Ascending aorta (tissue), 2 donors: ENCODE data around the gene MARCHF2. TPM values are rescaled to one million over a fixed set of nuclear protein-coding genes. Genes with fewer than 3 reads are reported as not detected.

Experiments
- DNase-seq, 2 donors: peaks; one replicate each; pipeline ENCODE4 v3.0.0-alpha.2; 2019; ENCODE audit warnings: low spot score in 2 of 2
- H3K27ac ChIP-seq, 2 donors: fragments of 200-600 bp; sonication (generic); one replicate each; pipeline ENCODE4 v1.5.1; 2016 to 2017; ENCODE audit warnings: mild to moderate bottlenecking in 1 of 2
- H3K27me3 ChIP-seq: fragments of 200-600 bp; sonication (generic); one replicate; pipeline ENCODE4 v1.5.1; 2017
- H3K36me3 ChIP-seq, 2 donors: fragments of 200-600 bp; sonication (generic); one replicate each; pipeline ENCODE4 v1.5.1; 2016
- H3K4me1 ChIP-seq, 2 donors: fragments of 200-600 bp; sonication (generic); one replicate each; pipeline ENCODE4 v1.5.1; 2016 to 2017; ENCODE audit warnings: mild to moderate bottlenecking in 1 of 2
- H3K4me3 ChIP-seq, 2 donors: fragments of 200-600 bp; sonication (generic); one replicate each; pipeline ENCODE4 v1.5.1; 2016 to 2017; ENCODE audit warnings: mild to moderate bottlenecking in 1 of 2
- H3K9me3 ChIP-seq, 2 donors: fragments of 200-600 bp; sonication (generic); one replicate each; pipeline ENCODE4 v1.5.1; 2016
- intact Hi-C: fragments of 100-400 bp; cut with DNase I; formaldehyde crosslinking; loops from one replicate; pipeline ENCODE4 v1.15.1; 2023
- total RNA-seq: library from RNA; depleted of rRNA; stranded (reverse); fragments of >200 nt; gene quantifications from one replicate; pipeline ENCODE4 v1.1.0, GENCODE V29; 2016
- TF ChIP-seq, protein P1 (sequence below), 3 experiments: fragments of 200-600 bp in 2 of 3; fragments of 450-650 bp in 1 of 3; sonication (generic) in 2 of 3; IDR thresholded peaks; one replicate each; pipeline ENCODE4 v1.5.1; 2016 to 2019; ENCODE audit warnings: antibody characterized with exemption in 3 of 3, mild to moderate bottlenecking in 1 of 3, moderate library complexity in 1 of 3

Gene MARCHF2
- total RNA-seq, 1 donor from 2014 or later = 151 TPM

GRCh38 chr19:8397271-8397670 is 15.8 kb upstream of the MARCHF2 start:
- Histone ChIP-seq H3K36me3 (peaks cover 23 to 29% of the 10 kb centered on the region in 2 donors), H3K4me3 (no peak overlapping the region), H3K4me1 (peaks cover 6 to 35% of the 10 kb centered on the region in 2 donors), H3K27me3 (no peaks in the 10 kb centered on the region), H3K27ac (peak overlapping the region in 1 of 2 donors; percentile 29), H3K9me3 (no peaks in the 10 kb centered on the region)
- TF ChIP-seq, protein P1, sequence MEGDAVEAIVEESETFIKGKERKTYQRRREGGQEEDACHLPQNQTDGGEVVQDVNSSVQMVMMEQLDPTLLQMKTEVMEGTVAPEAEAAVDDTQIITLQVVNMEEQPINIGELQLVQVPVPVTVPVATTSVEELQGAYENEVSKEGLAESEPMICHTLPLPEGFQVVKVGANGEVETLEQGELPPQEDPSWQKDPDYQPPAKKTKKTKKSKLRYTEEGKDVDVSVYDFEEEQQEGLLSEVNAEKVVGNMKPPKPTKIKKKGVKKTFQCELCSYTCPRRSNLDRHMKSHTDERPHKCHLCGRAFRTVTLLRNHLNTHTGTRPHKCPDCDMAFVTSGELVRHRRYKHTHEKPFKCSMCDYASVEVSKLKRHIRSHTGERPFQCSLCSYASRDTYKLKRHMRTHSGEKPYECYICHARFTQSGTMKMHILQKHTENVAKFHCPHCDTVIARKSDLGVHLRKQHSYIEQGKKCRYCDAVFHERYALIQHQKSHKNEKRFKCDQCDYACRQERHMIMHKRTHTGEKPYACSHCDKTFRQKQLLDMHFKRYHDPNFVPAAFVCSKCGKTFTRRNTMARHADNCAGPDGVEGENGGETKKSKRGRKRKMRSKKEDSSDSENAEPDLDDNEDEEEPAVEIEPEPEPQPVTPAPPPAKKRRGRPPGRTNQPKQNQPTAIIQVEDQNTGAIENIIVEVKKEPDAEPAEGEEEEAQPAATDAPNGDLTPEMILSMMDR (IDR thresholded peaks at IDR 0.05) = no peak
- DNase-seq = no peak
- intact Hi-C loops = no loop called here

- TF ChIP-seq, protein P1 (IDR thresholded peaks at IDR 0.05) = no peak
- Histone ChIP-seq H3K9me3 (no peaks in the 10 kb centered on the region), H3K27me3 (no peaks in the 10 kb centered on the region), H3K27ac (peak overlapping the region in 1 of 2 donors; percentile 29), H3K4me1 (peaks cover 6 to 31% of the 10 kb centered on the region in 2 donors), H3K36me3 (peaks cover 29 to 34% of the 10 kb centered on the region in 2 donors), H3K4me3 (no peak overlapping the region)
- intact Hi-C loops = no loop called here
- no peak for DNase-seq
Observed at GRCh38 chr19:8397746-8398310, 15.3 kb upstream of the MARCHF2 start.

- H3K4me3 ChIP-seq = no peak overlapping the region
- peaks cover 1 to 26% of the 10 kb centered on the region in 2 donors for H3K4me1 ChIP-seq
- TF ChIP-seq, protein P1 (IDR thresholded peaks at IDR 0.05) = no peak
- H3K27me3 ChIP-seq = no peaks in the 10 kb centered on the region
- no peak for DNase-seq
- H3K36me3 ChIP-seq = peaks cover 34 to 40% of the 10 kb centered on the region in 2 donors
- no peak overlapping the region for H3K27ac ChIP-seq
- intact Hi-C loops = no loop called here
- no peaks in the 10 kb centered on the region for H3K9me3 ChIP-seq
Observed at GRCh38 chr19:8398311-8398771, 14.8 kb upstream of the MARCHF2 start.

DNA sequence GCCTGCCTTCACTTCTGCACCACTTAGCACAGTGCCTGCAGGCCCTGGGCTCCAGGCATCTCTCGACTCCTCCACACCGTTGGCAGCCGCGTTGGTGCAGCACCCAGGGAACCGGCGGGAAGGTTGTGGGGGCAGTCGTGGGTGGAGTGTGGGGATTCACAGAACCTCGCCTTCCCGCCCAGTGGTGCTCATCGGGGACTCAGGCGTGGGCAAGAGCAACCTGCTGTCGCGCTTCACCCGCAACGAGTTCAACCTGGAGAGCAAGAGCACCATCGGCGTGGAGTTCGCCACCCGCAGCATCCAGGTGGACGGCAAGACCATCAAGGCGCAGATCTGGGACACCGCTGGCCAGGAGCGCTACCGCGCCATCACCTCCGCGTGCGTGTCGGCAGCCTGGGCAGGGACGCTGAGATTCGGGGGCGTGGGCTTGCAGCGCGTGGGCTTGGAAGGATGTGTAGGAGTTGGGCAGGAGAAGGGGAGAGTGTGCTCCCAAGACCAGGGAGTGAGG is 13.4 kb upstream of the MARCHF2 start:
- intact Hi-C loops = no loop called here
- Histone ChIP-seq H3K9me3 (no peaks in the 10 kb centered on the region), H3K36me3 (peaks cover 47 to 53% of the 10 kb centered on the region in 2 donors), H3K4me3 (no peak overlapping the region), H3K4me1 (peaks cover 0 to 14% of the 10 kb centered on the region in 2 donors), H3K27me3 (no peaks in the 10 kb centered on the region), H3K27ac (no peak overlapping the region)
- DNase-seq = no peak
- TF ChIP-seq, protein P1 (IDR thresholded peaks at IDR 0.05) = no peak

- Histone ChIP-seq H3K36me3 (peaks cover 47 to 63% of the 10 kb centered on the region in 2 donors), H3K4me3 (no peak overlapping the region), H3K27ac (no peak overlapping the region), H3K4me1 (peaks cover 0 to 5% of the 10 kb centered on the region in 2 donors), H3K27me3 (no peaks in the 10 kb centered on the region), H3K9me3 (no peaks in the 10 kb centered on the region)
- TF ChIP-seq, protein P1 (IDR thresholded peaks at IDR 0.05) = no peak
- DNase-seq = no peak
- intact Hi-C loops = no loop called here
Observed at GRCh38 chr19:8401981-8402411, 11.1 kb upstream of the MARCHF2 start.
